Measurements from ENCODE around the gene PLA2G2C. TPM values are rescaled to one million over a fixed set of nuclear protein-coding genes. Genes with fewer than 3 reads are reported as not detected.

Gene PLA2G2C
- total and polyA plus RNA-seq, 10 donors = 0.17 TPM; not detected in 9

- Histone ChIP-seq H3K9me3 (peaks cover 0 to 3% (median 0%) of the 10 kb centered on the region in 8 donors), H3K4me1 (peaks cover 7 to 19% (median 17%) of the 10 kb centered on the region in 6 donors), H3K27me3 (replicated peaks in 1 of 7) (peaks cover 0 to 43% (median 0%) of the 10 kb centered on the region in 7 donors), H3K36me3 (no peaks in the 10 kb centered on the region), H3K4me3 (no peak overlapping the region), H3K27ac (no peak overlapping the region)
- peak in 4 of 11 experiments; percentile 7 to 20 (median 14) for TF ChIP-seq CTCF (IDR thresholded peaks at IDR 0.05 in 8 of 11, conservative IDR thresholded peaks at IDR 0.05 in 3 of 11)
- TF ChIP-seq POLR2A (IDR thresholded peaks at IDR 0.05) = no peak
- no peak for TF ChIP-seq POLR2AphosphoS5 (IDR thresholded peaks at IDR 0.05)
- DNase-seq = no peak
- intact Hi-C loops (cut with DNase I; ENCODE audit: low total_unique reads) = no loop called here
- WGBS, 5 donors = 65 to 100% (median 77%) methylated on average over 1 of the region's 1 CpG
These were observed 30.3 kb upstream of the PLA2G2C start for GRCh38 chr1:20216574-20216973.

- Histone ChIP-seq H3K4me3 (no peak overlapping the region), H3K9me3 (peaks cover 0 to 3% (median 0%) of the 10 kb centered on the region in 8 donors), H3K36me3 (no peaks in the 10 kb centered on the region), H3K27me3 (replicated peaks in 1 of 7) (peaks cover 0 to 43% (median 0%) of the 10 kb centered on the region in 7 donors), H3K4me1 (peaks cover 7 to 22% (median 20%) of the 10 kb centered on the region in 6 donors), H3K27ac (no peak overlapping the region)
- intact Hi-C loops (cut with DNase I; ENCODE audit: low total_unique reads) = no loop called here
- no peak for TF ChIP-seq POLR2AphosphoS5 (IDR thresholded peaks at IDR 0.05)
- TF ChIP-seq POLR2A (IDR thresholded peaks at IDR 0.05) = no peak
- no peak for TF ChIP-seq CTCF (IDR thresholded peaks at IDR 0.05 in 8 of 11, conservative IDR thresholded peaks at IDR 0.05 in 3 of 11)
- 84 to 90% (median 87%) methylated on average over 6 of the region's 6 CpGs for WGBS, 5 donors
- no peak for DNase-seq
These were observed 29.4 kb upstream of the PLA2G2C start for GRCh38 chr1:20215716-20216115.

GRCh38 chr1:20212685-20213331 is 26.5 kb upstream of the PLA2G2C start:
- H3K9me3 ChIP-seq = peaks cover 0 to 3% (median 0%) of the 10 kb centered on the region in 8 donors
- no peaks in the 10 kb centered on the region for H3K36me3 ChIP-seq
- peaks cover 7 to 22% (median 20%) of the 10 kb centered on the region in 6 donors for H3K4me1 ChIP-seq
- peak; percentile 88 for DNase-seq
- peak overlapping the region in 1 of 8 donors; percentile 39 for H3K4me3 ChIP-seq
- intact Hi-C loops (cut with DNase I; ENCODE audit: low total_unique reads) = loop anchor here (2.0 kb wide), 1 partner anchor 280 kb away; no protein-coding TSS in a partner anchor
- H3K27me3 ChIP-seq (replicated peaks in 1 of 7) = peaks cover 0 to 47% (median 0%) of the 10 kb centered on the region in 7 donors
- TF ChIP-seq CTCF (IDR thresholded peaks at IDR 0.05 in 8 of 11, conservative IDR thresholded peaks at IDR 0.05 in 3 of 11) (peak; percentile 29 to 84 (median 68)), POLR2A (IDR thresholded peaks at IDR 0.05) (no peak), POLR2AphosphoS5 (IDR thresholded peaks at IDR 0.05) (peak; percentile 8 to 59 (median 24))
- WGBS, 5 donors = 3 to 6% (median 4%) methylated on average over 20 to 21 of the region's 21 CpGs
- no peak overlapping the region for H3K27ac ChIP-seq

- Histone ChIP-seq H3K27me3 (replicated peaks in 1 of 7) (peaks cover 0 to 47% (median 0%) of the 10 kb centered on the region in 7 donors), H3K4me1 (peaks cover 7 to 22% (median 20%) of the 10 kb centered on the region in 6 donors), H3K4me3 (no peak overlapping the region), H3K27ac (no peak overlapping the region), H3K9me3 (peaks cover 0 to 3% (median 0%) of the 10 kb centered on the region in 8 donors), H3K36me3 (no peaks in the 10 kb centered on the region)
- 58 to 66% (median 62%) methylated on average over 11 of the region's 11 CpGs for WGBS, 5 donors
- TF ChIP-seq POLR2A (IDR thresholded peaks at IDR 0.05) = no peak
- TF ChIP-seq POLR2AphosphoS5 (IDR thresholded peaks at IDR 0.05) = no peak
- TF ChIP-seq CTCF (IDR thresholded peaks at IDR 0.05 in 8 of 11, conservative IDR thresholded peaks at IDR 0.05 in 3 of 11) = no peak
- DNase-seq = no peak
- intact Hi-C loops (cut with DNase I; ENCODE audit: low total_unique reads) = loop anchor here (2.0 kb wide), 1 partner anchor 281 kb away; no protein-coding TSS in a partner anchor
These were observed 25.9 kb upstream of the PLA2G2C start for GRCh38 chr1:20212085-20212684.
